ENCODE results near the gene CSRNP3.

GRCh38 chr2:165536851-165537499 lies 67.5 kb downstream of the CSRNP3 start:
- TF ChIP-seq POLR2A (IDR thresholded peaks at IDR 0.05; ENCODE audit: low read length) (no peak), GATA1 (IDR thresholded peaks at IDR 0.05; ENCODE audit: low read depth, low read length) (no peak)

Measured in erythroblast (primary cell).